Left forelimb (tissue), 1 donor: ENCODE measurements around the gene ANHX.

Source experiments
- DNase-seq: peaks from one replicate; pipeline ENCODE4 v3.0.0-alpha.2; 2018; ENCODE audit warnings: low spot score

Gene ANHX

DNA sequence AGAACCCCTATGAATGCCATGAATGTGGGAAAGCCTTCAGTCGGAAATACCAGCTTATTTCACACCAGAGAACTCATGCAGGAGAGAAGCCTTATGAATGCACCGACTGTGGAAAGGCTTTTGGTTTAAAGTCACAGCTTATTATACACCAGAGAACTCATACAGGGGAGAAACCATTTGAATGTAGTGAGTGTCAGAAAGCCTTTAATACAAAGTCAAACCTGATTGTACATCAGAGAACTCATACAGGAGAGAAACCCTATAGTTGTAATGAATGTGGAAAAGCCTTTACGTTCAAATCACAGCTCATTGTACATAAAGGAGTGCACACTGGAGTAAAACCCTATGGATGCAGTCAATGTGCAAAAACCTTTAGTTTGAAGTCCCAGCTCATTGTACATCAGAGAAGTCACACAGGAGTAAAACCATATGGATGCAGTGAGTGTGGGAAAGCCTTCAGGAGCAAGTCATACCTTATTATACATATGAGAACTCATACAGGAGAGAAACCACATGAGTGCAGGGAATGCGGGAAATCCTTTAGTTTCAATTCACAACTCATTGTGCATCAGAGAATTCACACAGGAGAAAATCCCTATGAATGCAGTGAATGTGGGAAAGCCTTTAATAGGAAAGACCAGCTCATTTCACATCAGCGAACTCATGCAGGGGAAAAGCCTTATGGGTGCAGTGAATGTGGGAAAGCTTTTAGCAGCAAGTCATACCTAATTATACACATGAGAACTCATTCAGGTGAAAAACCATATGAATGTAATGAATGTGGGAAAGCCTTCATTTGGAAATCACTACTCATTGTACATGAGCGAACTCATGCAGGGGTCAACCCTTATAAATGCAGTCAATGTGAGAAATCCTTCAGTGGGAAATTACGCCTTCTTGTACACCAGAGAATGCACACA lies 32.1 kb downstream of the ANHX start:
- no peak for DNase-seq

GRCh38 chr12:133202493-133203343 lies 33.0 kb downstream of the ANHX start:
- DNase-seq = no peak

- DNase-seq = no peak
These were observed 33.8 kb downstream of the ANHX start for GRCh38 chr12:133201888-133202287.

- DNase-seq = no peak
These were observed 42.8 kb downstream of the ANHX start for GRCh38 chr12:133192847-133193246.

DNA sequence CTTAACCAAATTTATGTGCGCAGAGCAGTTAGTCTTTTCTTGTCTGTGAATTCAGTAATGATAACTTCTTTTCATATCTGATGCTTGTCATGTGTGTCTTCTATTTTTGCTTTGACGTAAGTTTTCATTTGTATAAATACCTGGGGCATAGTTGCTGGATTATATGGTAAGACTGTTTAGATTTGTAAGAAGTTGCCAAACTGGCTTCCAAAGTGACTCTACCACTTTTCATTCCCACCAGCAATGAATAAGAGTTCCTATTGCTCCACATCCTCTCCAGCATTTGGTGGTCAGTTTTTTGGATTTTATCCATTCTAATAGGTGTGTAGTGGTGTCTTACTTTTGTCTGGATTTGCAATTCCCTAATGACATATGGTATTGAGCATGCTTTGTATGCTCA lies 45.5 kb downstream of the ANHX start:
- no peak for DNase-seq

DNA sequence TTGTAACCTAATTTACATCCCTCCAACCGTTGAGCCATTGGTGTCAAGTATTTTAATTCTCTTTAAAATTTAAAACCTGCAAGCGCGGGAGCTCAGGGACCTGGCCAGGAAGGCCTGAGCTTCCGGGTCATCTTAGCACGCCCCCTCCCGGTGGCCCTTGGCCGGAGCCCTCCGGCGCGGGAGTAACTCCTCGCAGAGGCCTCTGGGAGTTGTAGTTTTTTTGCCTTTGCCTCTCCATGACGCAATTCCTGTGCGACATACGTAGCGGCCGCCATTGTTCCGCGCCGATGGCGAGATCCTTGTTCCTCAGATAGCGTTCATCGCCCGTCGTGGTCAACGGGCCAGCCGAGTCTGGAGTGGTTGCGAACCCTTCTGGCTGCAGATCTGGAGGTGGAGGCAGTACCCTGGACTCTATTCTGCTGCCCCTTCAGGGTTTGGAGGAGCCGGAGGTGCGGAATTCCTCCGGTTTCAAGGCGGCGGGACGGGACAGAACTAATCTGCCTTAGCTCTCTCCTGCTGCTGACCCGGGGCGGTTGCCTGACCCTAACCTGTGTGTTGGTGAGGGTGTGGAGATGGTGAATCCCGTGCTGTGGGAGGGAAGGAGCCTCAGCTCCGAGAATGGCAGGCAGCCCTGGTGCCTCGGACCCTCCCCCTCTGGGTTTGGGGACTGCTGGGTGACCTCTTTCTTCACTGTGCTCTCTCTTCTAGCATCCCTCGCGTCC lies 54.3 kb downstream of the ANHX start, which contains the start of gene ZNF268:
ZNF268 (plus strand) TSS at position 258 of the 722 bp plus-strand sequence. CDS start 503 bp downstream, outside the sequence.
- peak; percentile 91 for DNase-seq

DNA sequence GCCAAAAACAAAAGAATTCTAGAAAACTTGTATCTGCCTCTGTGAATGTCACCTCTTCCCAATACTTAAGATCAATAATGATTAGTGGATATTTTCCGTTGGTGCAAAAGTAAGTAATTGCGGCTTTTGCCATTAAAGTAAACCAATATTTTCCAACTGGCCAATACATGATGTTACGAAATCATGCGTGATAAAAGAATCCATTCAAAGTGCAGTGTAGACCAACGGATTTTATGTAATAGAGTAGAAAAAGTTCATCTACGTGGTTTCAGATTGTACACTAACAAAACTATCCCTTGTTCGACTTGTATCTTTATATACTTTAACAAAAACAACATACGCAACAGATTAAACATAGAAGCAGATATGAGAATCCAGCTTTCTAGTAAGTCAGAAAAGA lies 55.0 kb downstream of the ANHX start:
- DNase-seq = no peak

DNA sequence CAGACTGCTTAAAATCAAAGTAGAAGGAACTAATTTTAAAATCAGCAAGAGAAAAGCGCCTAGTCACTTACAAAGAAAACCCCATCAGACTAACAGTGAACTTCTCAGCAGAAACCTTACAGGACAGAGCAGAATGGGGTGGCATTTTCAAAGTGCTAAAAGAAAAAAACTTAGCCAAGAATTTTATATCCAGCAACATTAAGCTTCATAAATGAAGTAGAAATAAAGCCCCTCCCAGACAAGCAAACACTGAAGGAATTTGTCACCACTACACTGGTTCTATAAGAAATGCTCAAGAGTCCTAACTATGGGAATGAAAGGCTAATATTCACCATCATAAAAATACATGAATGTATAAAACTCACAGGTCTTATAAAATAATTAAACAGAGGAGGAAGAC lies 60.8 kb downstream of the ANHX start:
- DNase-seq = no peak

GRCh38 chr12:133172491-133172890 lies 63.2 kb downstream of the ANHX start:
- DNase-seq = no peak
